DOHH2 (cell line): ENCODE data around the gene MTARC2.

Source experiments
- H3F3A ChIP-seq: fragments of 200-600 bp; sonication (generic), shearing (Covaris generic); 2 replicates; pipeline ENCODE4 v1.6.0; 2016; ENCODE audit warnings: antibody characterized with exemption, mild to moderate bottlenecking; ENCODE audit not compliant: control insufficient read depth, insufficient read depth
- H3K27ac ChIP-seq: fragments of 200-600 bp; sonication (generic); 2 replicates; pipeline ENCODE4 v1.5.1; 2014; ENCODE audit warnings: low read depth, mild to moderate bottlenecking, low read length, moderate library complexity
- H3K27me3 ChIP-seq: fragments of 200-600 bp; sonication (generic); 2 replicates; pipeline ENCODE4 v1.6.1; 2014; ENCODE audit warnings: mild to moderate bottlenecking, low read length, mixed read lengths; ENCODE audit not compliant: control insufficient read depth
- H3K36me3 ChIP-seq: fragments of 200-600 bp; sonication (generic); 2 replicates; pipeline ENCODE4 v1.6.1; 2014; ENCODE audit warnings: mild to moderate bottlenecking, low read length, moderate library complexity, mixed read lengths; ENCODE audit not compliant: control insufficient read depth
- H3K4me1 ChIP-seq: fragments of 200-600 bp; sonication (generic); 2 replicates; pipeline ENCODE4 v1.6.1; 2014; ENCODE audit warnings: mild to moderate bottlenecking, low read length, mixed read lengths; ENCODE audit not compliant: control insufficient read depth
- H3K4me2 ChIP-seq: fragments of 200-600 bp; sonication (generic); 2 replicates; pipeline ENCODE4 v1.6.0; 2014; ENCODE audit warnings: mild to moderate bottlenecking, low read length, moderate library complexity
- H3K4me3 ChIP-seq: fragments of 200-600 bp; sonication (generic); 2 replicates; pipeline ENCODE4 v1.5.1; 2014; ENCODE audit warnings: mild to moderate bottlenecking, low read length, mixed read lengths
- H3K79me2 ChIP-seq: fragments of 200-600 bp; sonication (generic); 2 replicates; pipeline ENCODE4 v1.6.1; 2014; ENCODE audit warnings: mild to moderate bottlenecking, low read length, mixed read lengths; ENCODE audit not compliant: control insufficient read depth
- H3K9me2 ChIP-seq: fragments of 200-600 bp; sonication (generic); replicated peaks from 2 replicates; pipeline ENCODE4 v1.6.1; 2014; ENCODE audit warnings: mild to moderate bottlenecking, low read length, mixed read lengths; ENCODE audit not compliant: control insufficient read depth
- H3K9me3 ChIP-seq: fragments of 200-600 bp; sonication (generic); 2 replicates; pipeline ENCODE4 v1.6.1; 2014; ENCODE audit warnings: antibody characterized with exemption, low read length, mixed read lengths; ENCODE audit not compliant: control insufficient read depth, insufficient read depth
- H4K20me1 ChIP-seq: fragments of 200-600 bp; sonication (generic); 2 replicates; pipeline ENCODE4 v1.6.0; 2014; ENCODE audit warnings: low read depth, mild to moderate bottlenecking, antibody characterized with exemption, low read length, moderate library complexity; ENCODE audit not compliant: control insufficient read depth, insufficient read depth
- CTCF ChIP-seq: fragments of 200-600 bp; sonication (generic); IDR thresholded peaks from one replicate; pipeline ENCODE4 v1.5.1; 2014; ENCODE audit warnings: antibody characterized with exemption, mild to moderate bottlenecking, low read depth, low read length; ENCODE audit not compliant: poor library complexity, severe bottlenecking
- EZH2phosphoT487 ChIP-seq: fragments of 200-600 bp; sonication (generic); IDR thresholded peaks from 2 replicates; pipeline ENCODE4 v1.6.1; 2017; ENCODE audit warnings: borderline replicate concordance, mild to moderate bottlenecking, antibody characterized with exemption, low read length, moderate library complexity, mixed read lengths

The MTARC2 gene

GRCh38 chr1:220791956-220792355 lies 43.8 kb downstream of the MTARC2 start:
- no peaks in the 10 kb centered on the region for H3K36me3 ChIP-seq
- no peak overlapping the region for H3K27ac ChIP-seq
- H3F3A ChIP-seq, result no peaks in the 10 kb centered on the region
- TF ChIP-seq CTCF, result no peak
- TF ChIP-seq EZH2phosphoT487, result no peak
- H3K4me1 ChIP-seq, result no peaks in the 10 kb centered on the region
- no peaks in the 10 kb centered on the region for H3K9me3 ChIP-seq
- H3K79me2 ChIP-seq, result no peaks in the 10 kb centered on the region
- H3K4me2 ChIP-seq, result no peak overlapping the region
- no peaks in the 10 kb centered on the region for H4K20me1 ChIP-seq
- H3K9me2 ChIP-seq, result no peaks in the 10 kb centered on the region
- no peak overlapping the region for H3K4me3 ChIP-seq
- H3K27me3 ChIP-seq, result no peaks in the 10 kb centered on the region

GRCh38 chr1:220796530-220796929 lies 48.4 kb downstream of the MTARC2 start:
- Histone ChIP-seq H3K27ac (no peak overlapping the region), H4K20me1 (no peaks in the 10 kb centered on the region), H3K4me3 (no peak overlapping the region), H3K36me3 (no peaks in the 10 kb centered on the region), H3K4me2 (no peak overlapping the region), H3F3A (no peaks in the 10 kb centered on the region), H3K9me2 (no peaks in the 10 kb centered on the region), H3K4me1 (no peaks in the 10 kb centered on the region), H3K9me3 (no peaks in the 10 kb centered on the region), H3K79me2 (no peaks in the 10 kb centered on the region), H3K27me3 (no peaks in the 10 kb centered on the region)
- TF ChIP-seq CTCF (no peak), EZH2phosphoT487 (no peak)

GRCh38 chr1:220797044-220797443 lies 48.9 kb downstream of the MTARC2 start:
- H3K79me2 ChIP-seq, result no peaks in the 10 kb centered on the region
- H3K4me2 ChIP-seq, result no peak overlapping the region
- H3K27ac ChIP-seq, result no peak overlapping the region
- no peaks in the 10 kb centered on the region for H3K36me3 ChIP-seq
- no peaks in the 10 kb centered on the region for H3K4me1 ChIP-seq
- no peaks in the 10 kb centered on the region for H3K9me3 ChIP-seq
- H4K20me1 ChIP-seq, result no peaks in the 10 kb centered on the region
- no peaks in the 10 kb centered on the region for H3K27me3 ChIP-seq
- TF ChIP-seq CTCF (no peak), EZH2phosphoT487 (no peak)
- H3K9me2 ChIP-seq, result no peaks in the 10 kb centered on the region
- no peaks in the 10 kb centered on the region for H3F3A ChIP-seq
- no peak overlapping the region for H3K4me3 ChIP-seq

GRCh38 chr1:220797553-220797952 lies 49.4 kb downstream of the MTARC2 start:
- Histone ChIP-seq H3K4me2 (no peak overlapping the region), H3K4me1 (no peaks in the 10 kb centered on the region), H3K4me3 (no peak overlapping the region), H3F3A (no peaks in the 10 kb centered on the region), H3K9me3 (no peaks in the 10 kb centered on the region), H3K27me3 (no peaks in the 10 kb centered on the region), H4K20me1 (no peaks in the 10 kb centered on the region), H3K79me2 (no peaks in the 10 kb centered on the region), H3K27ac (no peak overlapping the region), H3K9me2 (no peaks in the 10 kb centered on the region), H3K36me3 (no peaks in the 10 kb centered on the region)
- TF ChIP-seq CTCF (no peak), EZH2phosphoT487 (no peak)
